Muscle of arm (tissue), 12 donors: ENCODE measurements around the gene MTCL1. TPM values are rescaled to one million over a fixed set of nuclear protein-coding genes. Genes with fewer than 3 reads are reported as not detected.

ENCODE experiments used
- DNase-seq: peaks from one replicate; pipeline ENCODE4 v3.0.0-alpha.2; 2013
- polyA plus RNA-seq, 12 donors: library from polyadenylated mRNA; unstranded; fragments of 120-200 nt; gene quantifications; one replicate each; pipeline ENCODE4 v1.2.1, GENCODE V29; 2013; ENCODE audit not compliant: insufficient read length in 12 of 12

Gene MTCL1
- polyA plus RNA-seq, 12 donors, result 18.2 to 51.8 (median 28.9) TPM; not detected in 1

DNA sequence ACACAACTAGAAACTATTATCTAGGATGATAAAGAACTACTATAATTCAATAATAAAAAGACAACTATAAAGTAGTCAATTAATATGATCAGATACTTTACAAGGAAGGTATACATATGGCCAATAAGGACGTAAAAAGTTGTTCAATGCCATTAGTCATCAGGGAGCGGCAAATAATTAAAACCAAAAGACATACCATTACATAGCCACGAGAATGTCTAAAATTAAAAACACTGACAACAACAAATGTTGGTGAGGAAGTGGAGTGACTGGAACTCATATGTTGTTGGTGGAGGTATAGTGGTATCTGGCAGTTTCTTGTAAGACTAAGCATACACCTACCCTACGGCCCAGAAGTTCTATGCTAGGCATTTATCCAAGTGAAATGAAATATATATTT, 152.4 kb downstream of the MTCL1 start:
- DNase-seq, result no peak

DNA sequence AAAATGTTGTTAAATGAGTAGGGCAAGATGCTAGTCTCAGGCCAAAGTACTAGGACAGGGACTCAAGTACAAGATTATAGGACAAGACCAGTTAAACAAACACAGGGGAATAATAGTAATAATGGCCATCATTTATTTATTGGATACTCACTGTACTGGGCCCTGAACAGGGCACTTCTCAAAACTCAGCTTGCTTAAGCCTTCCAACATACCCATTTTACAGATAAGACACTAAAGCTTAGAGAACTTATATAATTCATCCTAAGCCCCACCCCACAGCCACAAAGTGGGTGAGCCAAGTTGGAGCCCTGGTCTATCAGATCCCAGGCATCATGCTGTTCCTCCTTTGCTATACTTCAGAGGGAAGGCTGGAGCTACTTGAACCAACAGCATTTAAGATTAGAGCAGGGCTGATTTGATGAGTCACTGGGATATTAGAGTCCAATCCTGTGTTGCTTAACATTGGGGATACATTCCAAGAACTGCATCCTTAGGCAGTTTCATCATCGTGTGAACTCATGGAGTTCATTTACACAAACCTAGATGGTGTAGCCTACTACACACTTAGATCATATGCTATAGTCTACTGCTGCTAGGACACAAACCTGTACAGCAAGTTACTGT, 153.6 kb downstream of the MTCL1 start:
- no peak for DNase-seq

DNA sequence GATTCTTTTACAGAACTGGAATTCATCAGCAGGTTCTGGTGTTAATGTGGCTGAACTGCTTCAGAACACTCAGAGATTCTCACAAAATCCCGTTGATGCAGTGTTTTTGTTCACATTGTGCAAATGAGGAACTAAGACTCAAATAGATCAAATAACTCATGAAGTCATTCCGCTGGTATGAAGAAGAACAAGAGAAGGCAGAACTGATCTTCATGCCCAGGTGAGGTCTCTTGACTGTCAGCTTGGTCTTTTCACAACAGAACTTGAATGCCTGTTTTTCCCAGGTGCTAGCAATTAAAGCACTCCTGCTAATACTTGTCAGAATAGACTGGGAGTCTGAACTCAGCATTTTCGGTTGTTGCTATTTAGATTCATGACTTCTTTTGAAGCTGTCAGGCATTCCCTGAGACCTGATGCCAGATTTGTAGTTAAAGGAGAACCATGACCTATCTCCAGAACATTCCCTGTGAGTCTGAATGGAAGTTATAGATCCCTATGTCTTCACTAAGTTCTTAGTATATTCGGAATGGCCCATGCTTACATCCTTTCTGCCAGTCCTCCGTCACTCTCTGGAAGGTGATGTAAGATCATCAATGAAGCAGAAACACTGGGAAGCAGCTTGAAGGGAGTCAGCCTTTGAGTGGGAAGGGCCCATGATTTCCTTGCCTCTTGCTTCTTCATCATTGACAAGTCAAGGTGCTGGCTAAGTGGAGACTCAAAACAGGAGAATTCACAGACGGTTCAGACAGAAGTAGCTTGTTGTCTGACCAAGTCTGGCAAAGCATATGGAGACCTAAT, 155.7 kb downstream of the MTCL1 start:
- no peak for DNase-seq

DNA sequence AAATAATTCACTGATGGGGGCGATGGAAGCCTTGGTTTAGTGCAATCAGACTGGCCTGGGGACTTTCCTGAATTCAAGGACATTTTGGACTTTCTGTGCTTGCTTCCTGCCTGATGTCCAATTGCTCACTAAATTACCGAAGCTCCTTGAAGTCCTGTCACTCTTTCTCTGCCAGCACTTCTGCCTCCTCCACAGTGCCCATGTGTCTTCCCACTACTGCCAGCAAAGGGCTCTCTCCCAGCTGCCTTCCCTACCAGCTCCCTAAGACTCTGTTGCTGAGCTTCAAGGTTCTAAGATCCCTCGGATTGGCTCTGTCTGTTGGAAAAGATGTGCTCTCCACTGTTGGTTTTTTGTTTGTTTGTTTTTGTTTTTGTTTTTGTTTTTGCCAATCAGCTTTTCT, 158.1 kb downstream of the MTCL1 start:
- DNase-seq, result no peak

DNA sequence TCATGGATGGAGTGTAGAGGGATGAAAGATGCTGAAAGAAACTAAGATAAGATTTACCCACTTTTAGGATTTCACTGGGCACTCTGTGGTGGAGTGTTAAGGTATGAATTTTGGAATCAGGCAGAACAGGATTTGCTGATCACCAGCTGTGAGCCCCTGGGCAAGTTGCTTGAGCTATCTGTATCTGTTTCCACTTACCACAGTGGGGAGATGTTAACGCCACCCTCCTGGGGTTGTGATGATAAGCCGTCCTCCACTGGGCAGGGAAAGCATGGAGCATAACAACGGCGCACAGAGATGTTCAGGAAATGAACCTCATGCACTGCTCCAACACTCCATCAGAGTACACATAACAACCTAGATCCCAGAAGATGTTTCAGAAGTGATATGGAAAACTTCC, 160.6 kb downstream of the MTCL1 start:
- no peak for DNase-seq

DNA sequence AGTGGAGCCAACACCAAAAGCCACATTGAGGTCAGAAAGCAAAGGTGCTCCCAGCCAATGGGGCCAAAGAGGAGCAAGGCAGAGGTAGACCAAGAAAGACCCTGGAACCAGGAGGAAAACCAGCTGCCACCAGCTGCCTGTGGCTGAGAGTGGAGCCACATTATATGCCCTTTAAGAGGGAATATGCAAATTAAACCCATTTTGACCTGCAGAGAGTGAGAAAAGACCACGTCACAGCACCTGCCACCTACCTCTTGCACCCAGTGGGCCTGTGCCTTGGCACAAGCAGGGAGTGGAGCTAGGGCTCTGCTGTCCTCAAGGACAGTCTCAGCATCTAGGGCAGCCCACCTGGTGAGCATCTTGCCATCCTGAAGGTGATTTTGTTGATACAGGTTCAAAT, 161.3 kb downstream of the MTCL1 start:
- no peak for DNase-seq

DNA sequence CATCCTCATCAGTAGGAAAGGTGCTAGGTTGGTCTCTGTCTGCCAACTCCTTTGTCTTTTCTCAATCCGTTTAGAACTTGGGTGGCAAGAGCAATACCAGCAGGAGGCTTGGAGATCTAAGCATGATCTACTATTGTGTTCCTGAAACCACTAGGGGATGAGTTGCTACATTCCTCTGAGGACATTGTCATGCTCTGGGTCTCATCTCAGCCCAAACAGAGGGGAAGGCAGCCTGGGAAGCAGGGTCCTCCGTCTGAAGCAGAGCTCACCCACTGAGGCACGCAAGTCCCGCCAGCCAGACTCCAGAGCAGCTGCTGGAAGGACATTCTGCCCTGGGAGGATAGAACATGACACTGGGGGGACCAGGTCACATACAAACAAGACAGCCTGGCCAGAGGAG, 162.9 kb downstream of the MTCL1 start:
- no peak for DNase-seq

DNA sequence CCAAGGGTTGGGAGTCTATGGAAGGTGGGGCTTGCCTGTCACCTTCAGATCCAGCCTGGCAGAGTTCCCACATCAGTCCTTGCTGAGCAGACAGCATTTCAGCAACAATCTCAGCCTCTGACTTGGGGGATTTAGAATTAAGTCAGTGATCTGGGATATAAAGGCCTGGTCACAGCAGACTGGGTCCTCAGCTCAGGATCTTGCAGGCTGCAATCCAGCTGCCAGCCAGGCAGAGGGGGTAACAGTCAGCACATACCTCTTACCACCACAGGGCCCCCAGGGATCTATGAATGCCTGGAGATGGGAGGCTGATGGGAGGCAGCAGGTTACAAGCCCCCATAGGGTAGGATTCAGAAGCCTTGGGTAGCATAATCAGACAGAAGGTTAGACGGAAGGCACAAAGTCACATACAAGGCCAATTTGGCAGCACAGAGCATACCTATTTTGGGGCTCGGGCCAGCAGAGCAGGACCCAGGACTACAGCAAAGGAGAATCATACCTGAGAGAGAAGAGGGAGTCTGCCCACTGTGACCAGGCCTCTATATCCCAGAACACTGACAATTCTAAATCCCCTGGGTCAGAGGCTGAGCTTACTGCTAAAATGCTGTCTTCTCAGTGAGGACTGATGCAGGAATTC, 163.5 kb downstream of the MTCL1 start:
- DNase-seq, result no peak

DNA sequence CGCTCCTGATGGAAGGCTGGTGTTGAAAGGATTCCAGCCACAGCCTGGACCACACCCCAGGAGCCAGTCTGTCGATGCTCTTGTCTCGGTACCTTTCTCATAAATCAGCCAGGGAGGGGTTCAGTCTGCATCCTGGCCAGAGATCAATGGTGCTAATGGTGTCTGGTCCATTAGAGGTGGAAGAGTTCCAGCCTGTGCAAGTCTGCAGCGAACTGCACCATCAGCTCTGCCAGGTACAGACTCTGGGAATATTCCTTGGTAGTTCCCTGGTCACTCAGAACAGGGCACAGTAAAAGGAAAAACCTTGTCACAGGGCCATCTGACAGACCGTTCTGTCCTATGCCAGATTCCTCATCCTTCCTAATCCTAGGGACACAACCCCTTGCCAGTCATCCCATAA, 164.3 kb downstream of the MTCL1 start:
- DNase-seq, result no peak

DNA sequence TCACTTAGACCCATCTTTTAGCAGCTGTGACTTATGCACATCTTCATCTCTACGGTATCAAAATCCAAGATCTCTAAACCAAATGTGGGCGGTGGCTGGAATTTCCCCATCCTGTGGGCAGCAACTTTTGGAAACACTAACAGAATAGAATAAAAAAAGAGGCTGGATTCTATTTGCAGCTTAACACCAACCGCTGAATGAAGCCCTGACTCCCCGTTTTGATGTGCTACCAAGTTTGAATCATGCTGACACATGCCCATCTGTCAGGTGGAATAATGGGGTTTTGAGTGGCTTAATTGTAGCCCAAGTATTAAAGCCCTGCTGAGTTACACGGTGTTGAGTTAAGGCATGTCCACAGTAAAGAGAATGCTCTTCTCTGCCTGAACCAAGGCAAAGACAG, 165.2 kb downstream of the MTCL1 start:
- DNase-seq, result no peak

DNA sequence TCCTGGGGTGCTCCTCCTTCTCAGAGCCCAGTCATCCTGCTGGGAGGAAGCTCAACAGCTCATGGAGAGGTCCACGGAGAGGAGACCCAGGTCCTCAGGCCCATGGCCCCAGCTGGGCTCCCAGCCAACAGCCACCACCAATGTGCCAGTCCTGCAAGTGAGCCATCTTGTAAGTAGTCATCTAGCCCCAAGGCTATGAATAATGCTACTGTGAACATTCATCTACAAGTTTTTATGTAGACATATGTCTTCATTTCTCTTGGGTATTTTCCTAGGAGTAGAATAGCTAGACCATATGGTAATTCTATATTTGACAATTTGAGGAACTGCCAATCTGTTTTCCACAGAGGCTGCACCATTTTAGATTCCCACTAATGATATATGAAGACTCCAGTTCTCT, 166.1 kb downstream of the MTCL1 start:
- no peak for DNase-seq

DNA sequence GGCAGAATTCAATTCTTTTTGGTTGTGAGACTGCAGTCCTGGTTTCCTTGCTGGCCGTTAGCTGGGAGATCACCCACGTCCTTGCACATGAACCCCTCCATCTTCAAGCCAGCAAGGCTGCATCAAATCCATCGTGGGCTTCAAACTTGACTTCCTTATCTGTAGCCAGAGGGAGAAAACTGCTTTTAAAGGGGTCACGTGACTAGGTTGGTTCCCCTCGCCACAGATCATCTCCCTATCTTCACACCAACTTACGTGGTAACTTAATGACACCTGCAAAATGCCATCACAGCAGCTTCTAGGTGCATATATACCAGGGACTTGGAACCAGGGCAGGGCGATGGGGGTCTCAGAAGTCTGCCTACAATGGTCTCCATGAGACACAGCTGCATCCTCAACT, 169.5 kb downstream of the MTCL1 start:
- no peak for DNase-seq

DNA sequence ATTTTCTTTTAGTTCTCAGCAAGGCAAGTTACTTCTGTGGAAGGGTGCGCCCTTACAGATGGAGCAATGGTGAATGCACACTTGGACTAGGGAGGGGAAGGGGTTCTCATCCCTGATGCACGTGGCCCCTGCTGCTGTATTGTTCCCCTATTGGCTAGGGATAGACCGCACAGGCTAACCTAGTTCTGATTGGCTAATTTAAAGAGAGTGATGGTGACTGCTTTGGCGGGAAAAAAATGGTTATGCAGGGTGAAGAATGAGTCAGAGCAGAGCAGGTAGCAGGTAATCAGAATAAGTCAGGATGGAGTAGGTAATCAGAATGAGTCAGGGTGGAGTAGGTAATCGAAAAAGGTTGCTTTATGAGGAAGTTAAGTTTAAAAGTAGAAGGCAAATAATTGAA, 171.5 kb downstream of the MTCL1 start:
- DNase-seq, result no peak

DNA sequence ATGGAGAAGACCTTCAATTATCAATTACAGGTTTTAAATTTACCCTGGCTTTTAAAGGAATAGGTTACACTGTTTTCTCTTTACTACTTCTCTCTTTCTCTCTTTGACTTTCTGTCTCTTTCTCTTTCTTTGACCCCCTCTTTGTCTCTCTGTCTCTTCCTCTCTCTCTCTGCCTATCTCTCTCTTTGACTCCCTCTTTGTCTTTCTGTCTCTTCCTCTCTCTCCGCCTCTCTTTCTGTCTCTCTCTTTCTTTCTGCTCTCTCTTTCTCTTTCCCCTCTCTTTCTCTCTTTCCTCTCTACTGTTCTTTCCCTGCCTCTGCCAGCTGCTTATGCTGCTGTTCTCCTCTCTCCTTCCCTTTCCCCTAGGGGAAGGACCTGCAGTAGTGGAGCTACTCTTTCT, 175.7 kb downstream of the MTCL1 start:
- DNase-seq, result no peak

Other genes with a start within 250 kb of the MTCL1 start
- gene RAB12, start 96.1 kb upstream of the MTCL1 start, polyA plus RNA-seq, result 10 to 100 TPM in 11 of 12 donors, not detected in 1; 34.9 to 67.5 (median 54.5) TPM